Tibial nerve (tissue), 4 donors: Measurements from ENCODE around the gene LRRC8E. TPM values are rescaled to one million over a fixed set of nuclear protein-coding genes. Genes with fewer than 3 reads are reported as not detected.

Source experiments
- DNase-seq, 2 donors: peaks; one replicate each; pipeline ENCODE4 v3.0.0-alpha.2; 2019; ENCODE audit warnings: low spot score in 2 of 2
- H3K27ac ChIP-seq, 4 donors: fragments of 200-600 bp; sonication (generic) in 3 of 4; one replicate each; pipeline ENCODE4 v1.5.1; 2017 to 2019; ENCODE audit warnings: mild to moderate bottlenecking in 1 of 4
- H3K27me3 ChIP-seq, 2 donors: fragments of 200-600 bp; sonication (generic) in 1 of 2; one replicate each; pipeline versions ENCODE4 v1.5.1 to v1.6.0; 2017 to 2019
- H3K36me3 ChIP-seq, 3 donors: fragments of 200-600 bp; sonication (generic); one replicate each; pipeline ENCODE4 v1.5.1; 2018 to 2019
- H3K4me1 ChIP-seq, 4 donors: fragments of 200-600 bp; sonication (generic) in 3 of 4; one replicate each; pipeline ENCODE4 v1.5.1; 2017 to 2019
- H3K4me3 ChIP-seq, 4 donors: fragments of 200-600 bp; sonication (generic) in 3 of 4; one replicate each; pipeline ENCODE4 v1.5.1; 2017 to 2019; ENCODE audit warnings: mild to moderate bottlenecking in 1 of 4, moderate library complexity in 1 of 4
- H3K9me3 ChIP-seq, 4 donors: fragments of 200-600 bp; sonication (generic) in 3 of 4; one replicate each; pipeline ENCODE4 v1.5.1; 2017 to 2019
- CTCF ChIP-seq, 5 experiments: fragments of 200-600 bp in 3 of 5; fragments of 450-650 bp in 2 of 5; sonication (generic) in 3 of 5; IDR thresholded peaks; one replicate each; pipeline ENCODE4 v1.5.1; 2016 to 2019; ENCODE audit warnings: antibody characterized with exemption in 5 of 5, mild to moderate bottlenecking in 3 of 5, moderate library complexity in 2 of 5
- EP300 ChIP-seq, 2 donors: sonication (generic); formaldehyde crosslinking; IDR thresholded peaks; one replicate each; pipeline ENCODE4 v1.6.1; 2017; ENCODE audit warnings: antibody characterized with exemption in 2 of 2, mild to moderate bottlenecking in 1 of 2
- POLR2A ChIP-seq, 2 donors: fragments of 450-650 bp; IDR thresholded peaks; one replicate each; pipeline ENCODE4 v1.6.1; 2017; ENCODE audit warnings: antibody characterized with exemption in 2 of 2, mild to moderate bottlenecking in 2 of 2, moderate library complexity in 2 of 2
- WGBS, 2 donors: methylation state at CpG; one replicate each; pipeline ENCODE4 v1.1.5; 2018; 5-methylcytosine and 5-hydroxymethylcytosine counted together
- total RNA-seq, 4 donors: library from RNA; depleted of rRNA; stranded (reverse); fragments of >200 nt; gene quantifications; one replicate each; pipeline ENCODE4 v1.1.0, GENCODE V29; 2016

LRRC8E gene
- total RNA-seq, 4 donors from 2014 or later, result 0.59 to 1.2 TPM; not detected in 2

- H3K9me3 ChIP-seq, result no peaks in the 10 kb centered on the region
- DNase-seq, result no peak
- H3K27me3 ChIP-seq, result peaks cover 0 to 41% of the 10 kb centered on the region in 2 donors
- peaks cover 0 to 22% (median 9%) of the 10 kb centered on the region in 4 donors for H3K4me1 ChIP-seq
- TF ChIP-seq CTCF (IDR thresholded peaks at IDR 0.05) (no peak), EP300 (IDR thresholded peaks at IDR 0.05) (no peak), POLR2A (IDR thresholded peaks at IDR 0.05) (no peak)
- H3K4me3 ChIP-seq, result peak overlapping the region in 2 of 4 donors; percentile 24 to 29
- no peak overlapping the region for H3K27ac ChIP-seq
- WGBS, 2 donors, result 40% methylated on average over 8 to 42 of the region's 63 CpGs
- peaks cover 0 to 55% (median 0%) of the 10 kb centered on the region in 3 donors for H3K36me3 ChIP-seq
Observed at GRCh38 chr19:7861619-7862412, 26.5 kb upstream of the LRRC8E start.

DNA sequence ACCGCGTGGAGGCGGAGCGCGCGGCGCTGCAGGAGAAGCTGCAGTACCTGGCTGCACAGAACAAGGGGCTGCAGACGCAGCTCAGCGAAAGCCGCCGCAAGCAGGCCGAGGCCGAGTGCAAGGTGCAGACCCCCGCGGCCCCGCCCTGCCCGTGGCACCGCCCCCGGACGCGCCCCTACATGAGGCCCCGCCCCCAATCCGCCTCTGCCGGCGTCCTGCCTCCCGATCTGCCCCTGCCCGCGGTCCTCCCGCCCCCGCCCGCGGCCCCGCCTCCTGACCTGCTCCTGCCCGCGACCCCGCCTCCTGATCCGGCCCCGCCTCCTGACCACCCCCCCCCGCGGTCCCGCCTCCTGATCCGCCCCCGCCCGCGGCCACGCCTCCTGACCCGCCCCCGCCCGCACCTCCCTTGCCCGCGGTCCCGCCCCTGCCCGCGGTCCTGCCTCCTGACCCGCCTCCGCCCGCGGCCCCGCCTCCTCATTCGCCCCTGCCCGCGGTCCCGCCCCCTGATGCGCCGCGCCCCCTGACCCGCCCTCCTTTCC is 25.8 kb upstream of the LRRC8E start:
- peaks cover 0 to 22% (median 9%) of the 10 kb centered on the region in 4 donors for H3K4me1 ChIP-seq
- H3K27me3 ChIP-seq, result peaks cover 0 to 48% of the 10 kb centered on the region in 2 donors
- WGBS, 2 donors, result 20% methylated on average over 3 of the region's 67 CpGs; no CpG with 5 or more reads in 1 of the 2 donors
- H3K4me3 ChIP-seq, result peak overlapping the region in 2 of 4 donors; percentile 24 to 29
- no peaks in the 10 kb centered on the region for H3K9me3 ChIP-seq
- DNase-seq, result no peak
- H3K27ac ChIP-seq, result no peak overlapping the region
- no peak for TF ChIP-seq POLR2A (IDR thresholded peaks at IDR 0.05)
- no peak for TF ChIP-seq CTCF (IDR thresholded peaks at IDR 0.05)
- TF ChIP-seq EP300 (IDR thresholded peaks at IDR 0.05), result no peak
- peaks cover 0 to 50% (median 0%) of the 10 kb centered on the region in 3 donors for H3K36me3 ChIP-seq

DNA sequence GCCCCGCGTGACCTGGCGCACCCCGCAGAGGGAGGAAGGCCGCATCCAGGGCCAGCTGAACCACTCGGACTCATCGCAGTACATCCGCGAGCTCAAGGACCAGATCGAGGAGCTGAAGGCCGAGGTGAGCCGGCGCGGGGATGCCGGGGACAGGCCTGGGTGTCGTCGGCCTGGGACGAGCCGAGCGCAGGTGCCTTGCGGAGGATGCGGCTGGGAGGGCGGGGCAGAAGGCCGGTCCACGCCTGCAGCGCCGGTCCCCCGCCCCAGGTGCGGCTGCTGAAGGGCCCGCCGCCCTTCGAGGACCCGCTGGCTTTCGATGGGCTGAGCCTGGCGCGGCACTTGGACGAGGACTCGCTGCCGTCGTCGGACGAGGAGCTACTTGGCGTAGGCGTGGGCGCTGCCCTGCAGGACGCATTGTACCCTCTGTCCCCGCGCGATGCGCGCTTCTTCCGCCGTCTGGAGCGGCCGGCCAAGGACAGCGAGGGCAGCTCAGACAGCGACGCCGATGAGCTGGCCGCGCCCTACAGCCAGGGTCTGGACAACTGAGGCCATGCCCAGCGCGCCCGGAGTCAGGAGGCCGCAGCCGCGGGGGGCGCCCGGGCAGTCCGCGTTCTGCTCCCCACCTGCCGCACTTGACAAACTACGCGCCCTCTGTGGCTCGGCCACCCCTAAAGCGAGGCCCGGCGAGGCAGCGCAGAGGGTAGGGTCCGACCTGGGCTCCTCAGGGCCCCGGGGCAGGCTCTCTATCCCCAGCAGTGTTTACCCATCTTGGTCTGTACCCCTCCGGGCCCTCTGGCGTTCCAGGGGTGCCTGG is 24.9 kb upstream of the LRRC8E start:
- H3K27me3 ChIP-seq, result peaks cover 0 to 57% of the 10 kb centered on the region in 2 donors
- DNase-seq, result no peak
- H3K9me3 ChIP-seq, result no peaks in the 10 kb centered on the region
- no peak for TF ChIP-seq EP300 (IDR thresholded peaks at IDR 0.05)
- no peak for TF ChIP-seq POLR2A (IDR thresholded peaks at IDR 0.05)
- TF ChIP-seq CTCF (IDR thresholded peaks at IDR 0.05), result no peak
- H3K36me3 ChIP-seq, result peaks cover 0 to 41% (median 0%) of the 10 kb centered on the region in 3 donors
- H3K27ac ChIP-seq, result no peak overlapping the region
- peaks cover 0 to 24% (median 12%) of the 10 kb centered on the region in 4 donors for H3K4me1 ChIP-seq
- 68 to 74% methylated on average over 28 to 82 of the region's 83 CpGs for WGBS, 2 donors
- H3K4me3 ChIP-seq, result no peak overlapping the region

GRCh38 chr19:7863971-7864689 is 24.2 kb upstream of the LRRC8E start:
- peaks cover 0 to 35% (median 0%) of the 10 kb centered on the region in 3 donors for H3K36me3 ChIP-seq
- H3K9me3 ChIP-seq, result no peaks in the 10 kb centered on the region
- peaks cover 0 to 61% of the 10 kb centered on the region in 2 donors for H3K27me3 ChIP-seq
- TF ChIP-seq CTCF (IDR thresholded peaks at IDR 0.05) (no peak), POLR2A (IDR thresholded peaks at IDR 0.05) (no peak), EP300 (IDR thresholded peaks at IDR 0.05) (no peak)
- 66 to 76% methylated on average over 8 to 20 of the region's 21 CpGs for WGBS, 2 donors
- H3K27ac ChIP-seq, result no peak overlapping the region
- DNase-seq, result no peak
- H3K4me1 ChIP-seq, result peaks cover 0 to 31% (median 19%) of the 10 kb centered on the region in 4 donors
- H3K4me3 ChIP-seq, result no peak overlapping the region
